HL-60/S4 treated with retinoic acid at 250 ng/mL for 4 days and 3 days (cell line): ENCODE results near the gene TTC9B.
"Not testable (repeated sequence)": the region's sequence is repeated elsewhere in the genome, so short reads cannot be mapped to it uniquely, and the experiment has no call there.

Source experiments
- in situ Hi-C: fragments of 300-500 bp; cut with MboI; formaldehyde crosslinking; loops from 2 replicates; pipeline ENCODE4 v1.7.0; 2022; ENCODE audit warnings: low sequenced_read_pairs

The TTC9B gene

DNA sequence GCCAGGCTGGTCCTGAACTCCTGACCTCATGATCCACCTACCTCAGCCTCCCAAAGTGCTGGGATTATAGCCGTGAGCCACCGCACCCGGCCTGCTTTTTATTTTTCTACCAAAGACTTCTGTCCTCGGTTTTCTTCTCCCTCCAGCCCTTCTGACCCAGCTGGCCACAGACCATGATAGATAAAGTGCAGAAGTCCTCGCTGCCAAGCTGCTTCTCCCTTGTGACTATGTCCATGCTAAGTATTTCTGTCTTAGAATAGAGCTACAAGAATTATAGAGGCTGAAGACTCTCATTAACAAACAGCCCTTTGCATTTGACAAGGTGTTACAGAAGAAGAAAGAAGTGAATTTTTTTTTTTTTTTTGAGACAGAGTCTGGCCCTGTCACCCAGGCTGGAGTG lies 42.4 kb downstream of the TTC9B start:
- in situ Hi-C loops = no loop called here

DNA sequence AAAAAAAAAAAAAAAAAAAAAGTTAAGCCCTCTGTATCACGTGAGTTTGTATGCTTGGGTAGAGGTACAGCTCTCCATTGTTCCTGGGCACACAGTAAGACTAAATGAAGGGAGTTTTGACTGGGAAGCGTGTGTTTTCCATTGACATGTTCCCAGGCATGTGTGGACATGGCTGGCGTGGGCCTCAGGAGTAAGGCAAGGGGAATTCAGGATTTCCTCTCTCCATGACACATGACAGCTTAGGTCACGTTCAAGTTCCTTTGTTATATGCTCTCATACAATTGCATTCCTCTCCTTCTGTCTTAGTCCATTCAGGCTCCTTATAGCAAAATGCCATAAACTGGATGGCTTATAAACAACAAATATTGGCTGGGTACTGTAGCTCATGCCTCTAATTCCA lies 44.1 kb downstream of the TTC9B start:
- in situ Hi-C loops = no loop called here

- in situ Hi-C loops = not testable (repeated sequence)
Measured at GRCh38 chr19:40171293-40171692, 46.9 kb downstream of the TTC9B start.

DNA sequence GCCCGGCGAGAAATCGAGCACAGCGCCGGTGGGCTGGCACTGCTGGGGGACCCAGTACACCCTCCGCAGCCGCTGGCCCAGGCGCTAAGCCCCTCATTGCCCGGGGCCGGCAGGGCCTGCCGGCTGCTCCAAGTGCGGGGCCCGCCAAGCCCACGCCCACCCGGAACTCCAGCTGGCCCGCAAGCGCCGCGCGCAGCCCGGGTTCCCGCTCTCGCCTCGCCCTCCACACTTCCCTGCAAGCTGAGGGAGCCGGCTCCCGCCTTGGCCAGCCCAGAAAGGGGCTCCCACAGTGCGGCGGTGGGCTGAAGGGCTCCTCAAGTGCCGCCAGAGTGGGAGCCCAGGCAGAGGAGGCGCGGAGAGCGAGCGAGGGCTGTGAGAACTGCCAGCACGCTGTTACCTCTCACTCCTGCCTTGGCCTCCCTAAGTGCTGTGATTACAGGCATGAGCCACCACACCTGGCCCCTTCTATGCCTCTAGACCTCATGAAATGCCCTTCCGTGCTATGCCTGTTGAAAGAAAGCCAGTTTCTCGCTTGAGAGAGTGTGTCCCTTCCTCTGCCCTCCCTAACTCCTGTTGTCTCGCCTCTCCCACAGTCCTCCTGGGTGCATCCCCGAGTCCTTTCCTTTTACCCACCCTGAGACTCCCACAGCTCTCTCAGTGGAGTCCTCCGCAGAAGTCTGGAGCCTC lies 47.7 kb downstream of the TTC9B start:
- in situ Hi-C loops = not testable (repeated sequence)

DNA sequence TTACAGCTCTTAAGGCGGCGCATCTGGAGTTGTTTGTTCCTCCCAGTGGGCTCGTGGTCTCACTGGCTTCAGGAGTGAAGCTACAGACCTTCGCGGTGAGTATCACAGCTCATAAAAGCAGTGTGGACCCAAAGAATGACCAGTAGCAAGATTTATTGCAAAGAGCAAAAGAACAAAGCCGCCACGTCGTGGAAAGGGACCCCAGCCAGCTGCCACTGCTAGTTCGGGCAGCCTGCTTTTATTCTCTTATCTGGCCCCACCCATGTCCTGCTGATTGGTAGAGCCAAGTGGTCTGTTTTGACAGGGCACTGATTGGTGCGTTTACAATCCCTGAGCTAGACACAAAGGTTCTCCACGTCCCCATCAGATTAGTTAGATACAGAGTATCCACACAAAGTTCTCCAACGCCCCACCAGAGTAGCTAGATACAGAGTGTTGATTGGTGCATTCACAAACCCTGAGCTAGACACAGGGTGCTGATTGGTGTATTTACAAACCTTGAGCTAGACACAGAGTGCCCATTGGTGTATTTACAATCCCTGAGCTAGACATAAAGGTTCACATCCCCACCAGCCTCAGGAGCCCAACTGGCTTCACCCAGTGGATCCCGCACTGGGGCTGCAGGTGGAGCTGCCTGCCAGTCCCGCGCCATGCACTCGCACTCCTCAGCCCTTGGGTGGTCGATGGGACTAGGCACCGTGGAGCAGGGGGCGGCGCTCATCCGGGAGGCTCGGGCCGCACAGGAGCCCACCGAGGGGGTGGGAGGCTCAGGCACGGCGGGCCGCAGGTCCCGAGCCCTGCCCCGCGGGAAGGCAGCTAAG lies 48.5 kb downstream of the TTC9B start:
- in situ Hi-C loops = not testable (repeated sequence)
